ENCODE results near the gene PDCD7. TPM values are rescaled to one million over a fixed set of nuclear protein-coding genes. Genes with fewer than 3 reads are reported as not detected.

Gene PDCD7
- total RNA-seq, 2 donors from 2014 or later: 18.5 to 26.7 TPM

DNA sequence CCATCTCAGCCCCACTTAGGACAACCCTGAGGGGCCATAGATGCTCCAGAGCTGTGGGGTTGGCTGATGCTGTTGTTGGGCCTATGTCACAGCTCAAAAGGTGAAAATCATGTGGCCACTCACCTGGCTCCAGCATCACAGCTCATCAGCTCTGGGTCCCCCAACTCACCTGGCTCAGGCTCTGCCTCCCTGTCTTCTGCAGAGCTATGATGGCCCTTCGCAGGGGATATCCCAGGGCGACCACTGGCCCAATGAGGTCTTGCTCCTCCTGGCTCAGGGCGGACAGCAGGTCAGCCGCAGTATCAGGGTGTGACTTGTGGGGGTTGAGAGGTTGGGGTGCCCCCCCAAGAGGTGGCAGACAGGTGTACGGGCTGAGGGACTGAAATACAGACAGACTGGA lies 34.3 kb downstream of the PDCD7 start:
- ATAC-seq (ENCODE audit: insufficient number of reproducible peaks, low FRiP score, low read depth) (no peak), DNase-seq (ENCODE audit: low spot score) (no peak)
- H3K4me1 ChIP-seq (ENCODE audit: control insufficient read depth in 1 of 2, low read depth in 2 of 2): peaks cover 11 to 41% of the 10 kb centered on the region in 2 donors
- no peaks in the 10 kb centered on the region for H3K27me3 ChIP-seq (replicated peaks; ENCODE audit: insufficient read depth)
- no peak overlapping the region for H3K27ac ChIP-seq
- H3K4me3 ChIP-seq: no peak overlapping the region
- peaks cover 26% of the 10 kb centered on the region for H3K36me3 ChIP-seq
- TF ChIP-seq, protein P1, sequence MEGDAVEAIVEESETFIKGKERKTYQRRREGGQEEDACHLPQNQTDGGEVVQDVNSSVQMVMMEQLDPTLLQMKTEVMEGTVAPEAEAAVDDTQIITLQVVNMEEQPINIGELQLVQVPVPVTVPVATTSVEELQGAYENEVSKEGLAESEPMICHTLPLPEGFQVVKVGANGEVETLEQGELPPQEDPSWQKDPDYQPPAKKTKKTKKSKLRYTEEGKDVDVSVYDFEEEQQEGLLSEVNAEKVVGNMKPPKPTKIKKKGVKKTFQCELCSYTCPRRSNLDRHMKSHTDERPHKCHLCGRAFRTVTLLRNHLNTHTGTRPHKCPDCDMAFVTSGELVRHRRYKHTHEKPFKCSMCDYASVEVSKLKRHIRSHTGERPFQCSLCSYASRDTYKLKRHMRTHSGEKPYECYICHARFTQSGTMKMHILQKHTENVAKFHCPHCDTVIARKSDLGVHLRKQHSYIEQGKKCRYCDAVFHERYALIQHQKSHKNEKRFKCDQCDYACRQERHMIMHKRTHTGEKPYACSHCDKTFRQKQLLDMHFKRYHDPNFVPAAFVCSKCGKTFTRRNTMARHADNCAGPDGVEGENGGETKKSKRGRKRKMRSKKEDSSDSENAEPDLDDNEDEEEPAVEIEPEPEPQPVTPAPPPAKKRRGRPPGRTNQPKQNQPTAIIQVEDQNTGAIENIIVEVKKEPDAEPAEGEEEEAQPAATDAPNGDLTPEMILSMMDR (IDR thresholded peaks at IDR 0.05): no peak
- no peaks in the 10 kb centered on the region for H3K9me3 ChIP-seq

DNA sequence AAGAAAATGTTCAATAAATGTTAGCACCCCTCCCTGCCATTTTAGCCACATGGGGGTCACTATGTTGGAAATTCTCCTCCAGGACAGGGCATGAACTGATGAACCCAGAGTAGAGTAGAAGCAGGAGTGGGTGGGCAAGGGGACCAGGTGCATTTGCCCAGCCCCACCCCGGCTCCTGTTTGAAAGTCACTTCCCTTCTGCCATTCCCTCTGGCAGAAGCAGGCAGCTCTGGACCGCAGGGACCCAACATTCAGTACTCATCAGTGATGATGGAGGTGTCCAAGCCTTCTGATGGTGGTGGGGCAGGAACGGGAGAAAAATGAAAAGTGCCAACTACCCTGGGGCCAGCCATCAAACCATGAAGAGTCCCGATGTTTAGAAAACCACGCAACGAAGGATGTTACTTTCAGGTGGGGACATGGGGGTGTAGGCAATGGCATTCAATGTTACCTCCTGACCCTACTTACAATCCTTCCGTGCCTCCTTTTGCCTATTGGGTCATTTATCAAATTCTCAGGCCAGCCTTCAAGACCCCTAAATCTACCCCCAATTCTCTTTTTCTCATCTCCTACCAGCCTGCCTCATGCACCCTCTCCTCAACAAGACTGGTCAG lies 35.9 kb downstream of the PDCD7 start:
- H3K4me1 ChIP-seq (ENCODE audit: control insufficient read depth in 1 of 2, low read depth in 2 of 2): peaks cover 12 to 57% of the 10 kb centered on the region in 2 donors
- H3K9me3 ChIP-seq: no peaks in the 10 kb centered on the region
- H3K27ac ChIP-seq: no peak overlapping the region
- TF ChIP-seq, protein P1 (IDR thresholded peaks at IDR 0.05): no peak
- H3K36me3 ChIP-seq: peaks cover 26% of the 10 kb centered on the region
- ATAC-seq (ENCODE audit: insufficient number of reproducible peaks, low FRiP score, low read depth) (no peak), DNase-seq (ENCODE audit: low spot score) (no peak)
- H3K4me3 ChIP-seq: no peak overlapping the region
- H3K27me3 ChIP-seq (replicated peaks; ENCODE audit: insufficient read depth): no peaks in the 10 kb centered on the region

- DNase-seq (ENCODE audit: low spot score) (no peak), ATAC-seq (ENCODE audit: insufficient number of reproducible peaks, low FRiP score, low read depth) (no peak)
- H3K4me3 ChIP-seq: no peak overlapping the region
- H3K36me3 ChIP-seq: peaks cover 26% of the 10 kb centered on the region
- peaks cover 14 to 65% of the 10 kb centered on the region in 2 donors for H3K4me1 ChIP-seq (ENCODE audit: control insufficient read depth in 1 of 2, low read depth in 2 of 2)
- no peaks in the 10 kb centered on the region for H3K9me3 ChIP-seq
- H3K27ac ChIP-seq: peak overlapping the region in 1 of 2 donors; percentile 96
- no peaks in the 10 kb centered on the region for H3K27me3 ChIP-seq (replicated peaks; ENCODE audit: insufficient read depth)
- TF ChIP-seq, protein P1 (IDR thresholded peaks at IDR 0.05): no peak
Observed at GRCh38 chr15:65096481-65097385, 36.9 kb downstream of the PDCD7 start.

GRCh38 chr15:65095747-65096104 lies 37.9 kb downstream of the PDCD7 start:
- peaks cover 26% of the 10 kb centered on the region for H3K36me3 ChIP-seq
- TF ChIP-seq, protein P1 (IDR thresholded peaks at IDR 0.05): no peak
- H3K9me3 ChIP-seq: no peaks in the 10 kb centered on the region
- no peaks in the 10 kb centered on the region for H3K27me3 ChIP-seq (replicated peaks; ENCODE audit: insufficient read depth)
- H3K27ac ChIP-seq: peak overlapping the region; percentile 96 to 99
- H3K4me1 ChIP-seq (ENCODE audit: control insufficient read depth in 1 of 2, low read depth in 2 of 2): peaks cover 14 to 65% of the 10 kb centered on the region in 2 donors
- H3K4me3 ChIP-seq: no peak overlapping the region
- ATAC-seq (ENCODE audit: insufficient number of reproducible peaks, low FRiP score, low read depth) (no peak), DNase-seq (ENCODE audit: low spot score) (no peak)

GRCh38 chr15:65095011-65095746 lies 38.4 kb downstream of the PDCD7 start:
- ATAC-seq (ENCODE audit: insufficient number of reproducible peaks, low FRiP score, low read depth) (no peak), DNase-seq (ENCODE audit: low spot score) (no peak)
- Histone ChIP-seq H3K27ac (peak overlapping the region; percentile 96 to 99), H3K27me3 (replicated peaks; ENCODE audit: insufficient read depth) (no peaks in the 10 kb centered on the region), H3K4me1 (ENCODE audit: control insufficient read depth in 1 of 2, low read depth in 2 of 2) (peaks cover 14 to 65% of the 10 kb centered on the region in 2 donors), H3K9me3 (no peaks in the 10 kb centered on the region), H3K36me3 (peaks cover 26% of the 10 kb centered on the region), H3K4me3 (no peak overlapping the region)
- TF ChIP-seq, protein P1 (IDR thresholded peaks at IDR 0.05): no peak

All from thoracic aorta (tissue), 2 donors.